ENCODE measurements around the gene MAP3K14.

MAP3K14 gene

DNA sequence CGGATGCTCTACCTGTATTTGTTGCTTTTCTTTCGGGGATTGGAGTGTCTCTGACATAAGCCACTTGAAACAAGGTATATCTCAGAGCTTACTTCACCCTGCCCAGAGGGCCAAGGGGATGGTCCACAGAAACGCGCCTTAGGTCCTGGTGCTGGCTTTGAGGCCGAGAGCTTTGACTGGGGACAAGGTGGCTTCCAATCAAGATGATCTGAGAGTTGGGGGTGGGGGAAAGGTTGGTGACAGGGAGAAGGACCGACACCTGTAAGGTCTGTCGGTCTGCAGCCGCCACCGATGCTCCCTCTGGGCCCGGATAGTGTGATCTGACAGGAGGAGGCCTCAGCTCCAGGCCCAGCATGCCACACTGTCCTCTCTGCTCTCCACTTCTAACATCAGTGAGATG lies 33.1 kb downstream of the MAP3K14 start:
- no peak for DNase-seq (ENCODE audit: low read depth in 2 of 3, low spot score in 2 of 3)

DNA sequence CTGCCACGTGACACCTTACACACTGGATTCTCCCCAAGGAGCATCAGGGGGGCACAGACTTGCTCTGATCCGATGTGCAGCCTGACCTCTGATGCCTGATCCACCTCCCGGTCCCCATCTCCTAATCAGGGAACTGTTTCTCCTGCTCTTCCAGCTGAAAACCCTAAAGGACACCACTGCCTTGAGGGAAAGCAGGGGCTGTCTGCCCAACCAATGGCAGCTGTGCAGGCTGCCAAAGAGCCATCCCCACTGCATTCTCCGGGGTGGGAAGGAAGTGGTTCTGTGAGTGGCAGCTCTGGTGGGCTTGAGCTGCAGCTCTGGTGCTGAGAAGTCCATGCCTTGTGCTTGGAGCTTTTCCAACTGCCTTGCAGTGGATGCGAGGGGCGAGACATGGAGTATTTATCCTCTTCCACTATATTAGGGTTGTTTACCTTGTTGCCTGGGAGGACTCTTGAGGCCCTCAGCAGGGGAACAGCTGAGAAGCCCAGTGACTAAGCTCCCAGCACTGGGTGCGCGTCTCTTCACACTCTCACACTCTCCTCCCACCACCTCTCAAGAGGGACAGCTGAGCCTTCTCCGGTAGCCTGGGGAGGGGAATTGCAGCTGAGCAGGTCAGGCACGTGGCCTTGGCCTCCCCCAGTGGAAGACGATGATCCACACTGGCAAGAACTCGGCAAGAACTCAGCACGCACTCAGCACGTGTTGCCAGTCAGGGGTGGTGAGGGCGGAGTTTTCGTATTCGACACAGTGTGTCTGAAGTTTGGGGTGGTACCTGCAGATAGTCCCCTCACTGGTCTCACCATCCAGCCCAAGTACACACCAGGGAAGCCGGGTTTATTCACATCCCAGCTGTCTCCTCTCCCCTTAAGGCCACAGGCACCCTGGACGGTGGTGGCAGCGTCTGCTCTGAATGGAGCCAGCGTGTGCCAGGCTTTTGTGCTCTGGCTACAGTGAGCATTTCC lies 33.9 kb downstream of the MAP3K14 start:
- DNase-seq (ENCODE audit: low read depth in 2 of 3, low spot score in 2 of 3): no peak

DNA sequence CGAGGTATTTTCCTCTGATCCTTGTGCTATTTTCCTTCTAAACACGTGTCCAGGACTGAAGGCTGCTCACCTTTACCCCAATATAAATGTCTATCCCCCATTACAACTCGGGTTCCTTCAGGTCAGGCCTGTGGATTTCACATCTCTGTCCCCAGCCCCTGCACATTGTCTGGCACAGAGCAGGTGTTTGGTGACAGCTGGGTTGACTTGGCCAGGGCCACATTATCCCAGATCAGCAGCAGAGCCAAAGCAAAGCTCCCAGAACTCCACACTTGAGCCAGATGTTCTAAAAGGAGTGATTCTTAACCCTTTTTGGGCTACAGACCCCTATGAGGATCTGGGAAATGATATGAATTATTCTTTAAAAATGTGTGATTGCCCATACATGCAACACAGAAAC lies 36.9 kb downstream of the MAP3K14 start:
- no peak for DNase-seq (ENCODE audit: low read depth in 2 of 3, low spot score in 2 of 3)

DNA sequence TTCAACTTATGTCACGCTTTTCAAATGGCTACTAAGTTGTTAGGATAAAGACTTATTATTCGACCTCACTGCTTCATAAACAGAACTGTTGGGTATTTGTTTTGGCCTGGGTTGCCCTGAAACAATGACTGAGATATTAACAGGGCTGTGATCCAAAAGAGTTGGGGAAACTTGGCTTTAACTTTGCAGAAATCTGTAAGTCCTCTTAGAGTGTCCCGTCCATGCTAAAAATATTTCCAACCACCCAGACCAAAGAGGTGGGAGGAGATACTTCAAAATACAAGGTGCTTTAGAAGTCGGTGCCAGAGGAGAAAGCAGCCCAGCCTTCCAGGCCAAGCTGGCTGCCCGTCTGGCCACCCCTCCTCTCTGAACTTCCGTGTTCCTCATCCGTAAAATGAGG lies 38.8 kb downstream of the MAP3K14 start:
- DNase-seq (ENCODE audit: low read depth in 2 of 3, low spot score in 2 of 3): no peak

DNA sequence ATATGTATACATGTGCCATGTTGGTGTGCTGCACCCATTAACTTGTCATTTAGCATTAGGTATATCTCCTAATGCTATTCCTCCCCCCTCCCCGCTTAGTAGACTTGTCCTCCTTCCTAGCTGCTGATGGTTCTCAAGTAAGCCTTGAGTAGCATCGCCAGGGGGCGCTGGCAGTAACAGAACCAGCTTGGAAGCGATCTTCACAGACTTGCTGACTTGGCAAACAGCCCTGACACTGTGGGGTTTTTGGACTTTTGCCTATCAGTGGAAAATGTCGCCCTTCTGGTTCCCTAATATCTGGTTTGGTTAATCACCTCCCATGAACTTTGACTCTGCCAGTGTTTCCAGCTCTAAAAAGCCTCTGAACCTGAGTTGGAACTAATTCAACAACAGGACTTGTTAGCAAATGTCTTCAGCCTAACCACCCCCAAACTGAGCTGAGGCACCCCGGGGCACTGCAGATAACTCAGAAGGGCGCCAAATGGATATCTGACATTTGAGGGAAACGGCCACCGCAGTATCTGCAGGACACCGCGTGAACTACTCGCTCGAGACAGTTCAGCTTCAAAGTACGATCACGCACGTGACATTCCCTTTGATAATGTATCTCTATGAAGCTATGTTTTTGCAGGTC lies 39.5 kb downstream of the MAP3K14 start:
- DNase-seq (ENCODE audit: low read depth in 2 of 3, low spot score in 2 of 3): peak; percentile 65 to 78 (median 65)

DNA sequence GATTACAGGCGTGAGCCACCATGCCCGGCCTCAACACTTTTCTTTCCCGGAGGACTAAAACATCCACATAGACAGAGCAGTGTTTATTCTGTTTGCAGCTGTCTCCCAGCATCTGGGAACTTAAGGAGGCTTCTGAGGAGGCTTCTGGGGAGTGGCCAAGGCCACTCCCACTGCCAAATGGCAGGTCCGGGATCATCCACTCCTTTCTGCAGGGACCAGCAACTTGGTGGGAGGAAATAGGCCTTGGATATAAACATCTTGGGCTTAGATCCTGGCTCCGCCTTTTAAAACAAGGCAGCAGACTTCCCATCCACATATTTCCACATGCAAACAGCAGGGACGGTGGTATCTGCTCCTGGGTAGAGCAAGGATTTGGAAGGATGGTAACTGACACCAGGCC lies 40.8 kb downstream of the MAP3K14 start:
- DNase-seq (ENCODE audit: low read depth in 2 of 3, low spot score in 2 of 3): no peak

DNA sequence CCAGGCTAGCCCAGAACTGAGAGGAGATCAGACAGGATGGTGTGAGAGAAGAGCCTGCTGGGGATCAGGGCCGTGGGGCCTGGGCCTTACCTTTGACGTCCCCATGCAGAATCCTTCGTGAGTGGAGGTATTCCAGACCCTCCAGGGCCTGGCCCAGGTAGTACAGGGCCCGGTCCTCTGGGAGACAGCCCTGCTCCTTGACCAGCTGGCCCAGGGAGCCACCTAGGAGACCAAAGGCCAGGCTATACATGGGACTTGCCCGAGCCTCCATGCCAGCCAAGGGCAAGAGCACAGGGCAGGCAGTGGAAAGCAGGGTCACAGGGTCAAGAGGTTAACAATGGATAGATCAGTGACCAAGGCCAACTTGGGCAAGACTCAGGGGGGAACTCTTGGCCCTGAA lies 42.8 kb downstream of the MAP3K14 start:
- DNase-seq (ENCODE audit: low read depth in 2 of 3, low spot score in 2 of 3): no peak

DNA sequence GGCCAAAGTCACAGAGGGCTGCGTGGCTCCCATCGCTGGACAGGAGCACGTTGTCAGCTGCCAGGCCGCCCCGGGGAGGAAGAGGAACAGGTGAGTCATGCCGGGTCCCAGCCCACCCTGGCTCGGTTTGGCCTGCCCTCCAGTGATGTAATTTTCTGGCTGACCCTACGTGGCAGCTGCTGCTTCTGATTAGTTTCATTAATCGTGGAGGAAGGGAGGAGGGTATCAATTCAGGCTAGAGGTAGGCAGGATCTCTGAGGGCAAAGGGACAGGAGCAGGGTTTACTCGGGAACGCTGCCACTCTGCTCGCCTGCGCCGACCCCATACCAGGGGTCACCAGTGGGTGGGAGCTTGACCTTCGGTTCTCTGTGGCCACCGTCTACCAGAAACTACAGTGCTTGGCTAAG lies 43.3 kb downstream of the MAP3K14 start:
- no peak for DNase-seq (ENCODE audit: low read depth in 2 of 3, low spot score in 2 of 3)

DNA sequence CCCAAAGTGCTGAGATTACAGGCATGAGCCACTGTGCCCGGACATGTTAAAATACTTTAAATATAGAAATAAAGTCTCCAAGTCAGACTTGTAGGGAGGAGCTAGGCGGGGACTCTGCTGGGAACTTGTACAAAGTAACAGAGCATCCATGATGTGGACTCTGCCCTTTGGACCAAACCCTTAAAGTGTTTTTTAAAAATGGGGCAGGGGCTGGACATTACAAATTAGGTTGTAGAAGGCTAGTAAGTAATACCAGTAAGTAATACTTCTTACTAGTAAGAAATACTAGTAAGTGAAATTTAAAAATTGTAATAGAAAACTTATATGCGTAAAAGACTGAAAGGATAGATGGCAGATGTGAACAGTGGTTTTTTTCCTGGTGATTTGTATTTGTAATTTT lies 45.2 kb downstream of the MAP3K14 start:
- DNase-seq (ENCODE audit: low read depth in 2 of 3, low spot score in 2 of 3): no peak

DNA sequence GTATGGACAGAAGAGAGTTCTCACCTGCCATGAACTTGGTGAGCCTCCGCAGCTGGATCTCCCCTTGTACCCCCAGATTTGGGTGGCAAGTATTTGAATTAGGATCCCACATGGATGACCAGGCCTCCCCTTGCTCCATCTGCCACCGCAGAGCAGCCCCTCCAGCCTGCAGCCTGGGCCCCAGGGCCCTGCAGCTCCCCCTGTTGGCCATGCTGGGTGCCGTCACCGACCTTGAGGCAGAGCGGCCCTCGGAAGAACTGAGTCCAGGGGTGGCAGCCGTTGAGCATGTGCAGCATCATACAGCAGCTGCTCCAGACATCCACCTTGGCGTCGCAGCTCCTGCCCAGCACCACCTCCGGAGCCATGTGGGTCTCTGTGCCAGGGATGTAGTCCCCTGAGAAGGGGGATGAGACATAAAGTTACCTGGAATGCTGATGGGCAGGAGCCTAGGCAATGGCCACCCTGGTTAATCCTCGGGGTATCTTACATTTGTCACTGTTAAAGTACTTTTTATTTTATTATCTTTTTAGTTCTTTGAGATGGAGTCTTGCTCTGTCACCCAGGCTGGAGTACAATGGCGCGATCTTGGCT lies 45.9 kb downstream of the MAP3K14 start:
- DNase-seq (ENCODE audit: low read depth in 2 of 3, low spot score in 2 of 3): no peak

DNA sequence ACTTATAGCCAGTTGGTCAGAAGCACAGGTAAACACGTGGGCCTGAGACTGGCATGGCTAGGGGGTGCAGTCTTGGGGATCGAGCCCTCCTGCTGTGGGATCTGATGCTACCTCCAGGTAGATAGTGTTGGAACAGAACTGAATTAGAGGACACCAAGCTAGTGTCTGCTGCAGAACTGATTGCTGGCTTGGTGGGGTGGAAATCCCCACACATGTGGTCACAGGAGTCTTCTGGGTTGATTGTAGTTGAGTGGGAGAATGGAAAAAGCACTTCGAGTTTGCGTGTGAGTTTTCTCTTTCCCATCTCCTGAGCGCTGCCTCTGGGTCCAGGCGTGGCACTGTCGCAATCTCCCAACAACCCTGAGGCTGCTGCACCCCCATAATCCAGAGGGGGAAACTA lies 46.9 kb downstream of the MAP3K14 start:
- no peak for DNase-seq (ENCODE audit: low read depth in 2 of 3, low spot score in 2 of 3)

DNA sequence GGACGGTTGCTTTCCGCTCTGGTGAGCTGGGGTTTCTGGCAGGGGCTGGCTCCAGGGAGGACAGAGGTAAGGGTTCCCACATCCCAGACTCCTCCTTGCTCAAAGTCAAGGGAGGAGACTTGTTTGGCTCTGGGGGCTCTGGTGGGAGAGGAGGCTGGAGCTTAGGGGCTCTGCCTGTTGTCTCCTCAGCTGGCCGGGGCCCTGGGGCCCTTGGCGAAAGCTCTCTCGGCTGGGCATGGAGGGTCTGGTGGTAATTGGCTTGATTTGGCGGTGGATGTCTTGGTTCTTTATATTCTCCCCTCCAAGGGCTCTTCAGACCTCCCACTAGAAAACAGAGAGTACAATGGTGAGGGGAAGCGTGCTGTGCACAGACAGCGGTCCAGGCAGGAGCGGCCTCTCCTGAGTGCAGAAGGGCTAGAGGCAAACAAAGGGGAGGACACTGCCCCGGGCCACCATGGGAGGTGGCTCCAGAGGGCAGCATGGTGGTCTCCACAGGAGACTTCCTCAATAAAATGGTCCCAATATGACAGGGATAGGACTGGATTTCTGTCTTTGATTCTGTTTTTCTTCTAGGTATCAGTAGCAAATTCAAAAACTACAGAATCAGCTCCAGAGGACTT lies 49.3 kb downstream of the MAP3K14 start:
- no peak for DNase-seq (ENCODE audit: low read depth in 2 of 3, low spot score in 2 of 3)

DNA sequence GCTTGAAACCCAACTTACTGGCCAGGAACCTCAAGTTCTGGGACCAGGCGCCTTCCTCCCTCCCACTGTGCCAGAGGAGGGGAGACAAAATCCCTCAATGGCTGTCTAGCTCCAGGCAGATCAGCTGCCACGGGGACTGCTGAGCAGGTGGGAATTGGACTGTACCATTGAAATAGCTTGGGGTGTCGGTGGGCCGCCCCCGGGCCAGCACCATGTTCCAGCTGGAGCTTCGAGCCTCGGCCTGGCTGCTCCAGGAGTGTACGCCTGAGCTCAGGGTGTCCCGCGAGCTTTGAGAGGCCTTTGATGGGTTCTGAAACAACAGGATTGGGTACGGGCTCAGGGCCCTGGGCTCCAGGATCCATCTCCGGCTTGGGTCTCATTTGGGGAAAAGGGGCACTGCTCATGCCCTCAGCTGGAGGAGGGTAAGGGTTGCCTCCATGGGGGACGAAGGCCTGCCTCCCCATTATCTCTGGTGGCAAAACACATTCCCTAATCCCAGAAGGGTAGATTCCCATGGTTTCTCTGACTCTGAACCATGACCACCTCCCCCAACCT lies 50.4 kb downstream of the MAP3K14 start:
- no peak for DNase-seq (ENCODE audit: low read depth in 2 of 3, low spot score in 2 of 3)

DNA sequence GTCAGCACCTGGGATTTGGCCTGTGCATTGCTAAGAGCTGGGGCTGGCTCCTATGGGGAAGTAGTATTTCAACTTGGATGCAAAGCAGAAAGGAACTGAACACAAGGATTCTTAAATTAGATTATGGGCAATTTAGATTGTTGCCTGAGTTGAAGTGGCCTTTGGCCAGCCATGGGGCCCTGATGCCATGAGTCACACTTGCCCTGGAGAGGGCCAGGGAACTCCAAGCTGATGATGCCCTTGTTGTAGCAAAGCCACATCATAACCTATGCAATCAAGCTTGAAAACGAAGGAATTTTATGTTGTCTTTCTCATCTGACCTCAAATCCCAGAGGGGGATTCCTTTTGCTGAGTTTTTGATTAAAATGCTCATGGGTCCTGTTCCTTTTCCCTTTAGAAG lies 51.0 kb downstream of the MAP3K14 start:
- DNase-seq (ENCODE audit: low read depth in 2 of 3, low spot score in 2 of 3): no peak

DNA sequence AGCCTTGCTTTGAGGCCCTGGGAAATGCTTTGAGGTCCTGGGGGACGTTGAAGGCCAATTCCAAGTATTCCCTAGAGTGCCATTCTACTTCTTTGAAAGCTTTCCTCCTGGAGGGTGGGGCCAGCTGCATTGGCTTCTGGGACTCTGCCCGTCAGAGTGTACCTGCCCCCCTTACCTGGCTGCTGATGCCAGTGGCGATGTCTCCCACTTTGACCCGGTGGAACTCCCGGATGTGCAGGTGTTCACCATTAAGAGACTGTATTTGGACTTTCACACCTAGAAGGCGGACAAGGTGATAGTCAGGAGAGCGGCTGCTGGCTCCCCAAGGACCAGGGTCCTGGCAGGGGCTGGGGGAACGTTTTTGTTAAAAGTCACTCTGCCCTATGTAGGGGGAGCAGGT lies 51.8 kb downstream of the MAP3K14 start:
- no peak for DNase-seq (ENCODE audit: low read depth in 2 of 3, low spot score in 2 of 3)

DNA sequence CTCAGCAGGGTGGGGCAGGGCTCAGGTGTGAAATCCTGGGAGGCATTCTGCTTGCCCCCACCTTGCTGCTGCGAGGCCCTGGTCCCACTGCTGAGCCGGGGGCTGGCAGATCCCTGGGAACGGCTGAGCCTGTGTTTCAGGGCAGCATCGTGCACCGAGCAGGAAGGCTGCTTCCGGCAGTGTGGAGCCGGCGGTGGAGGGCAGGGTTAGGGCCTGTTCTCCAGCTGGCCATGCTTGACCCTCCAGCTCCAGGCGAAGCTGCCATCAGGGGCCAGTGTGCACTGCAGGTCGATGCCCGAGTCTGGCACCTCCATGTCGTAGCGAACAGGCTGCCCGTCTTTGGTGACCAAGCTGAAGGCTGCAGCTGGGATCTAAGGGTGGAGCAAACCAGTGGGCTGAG lies 52.4 kb downstream of the MAP3K14 start:
- DNase-seq (ENCODE audit: low read depth in 2 of 3, low spot score in 2 of 3): no peak

DNA sequence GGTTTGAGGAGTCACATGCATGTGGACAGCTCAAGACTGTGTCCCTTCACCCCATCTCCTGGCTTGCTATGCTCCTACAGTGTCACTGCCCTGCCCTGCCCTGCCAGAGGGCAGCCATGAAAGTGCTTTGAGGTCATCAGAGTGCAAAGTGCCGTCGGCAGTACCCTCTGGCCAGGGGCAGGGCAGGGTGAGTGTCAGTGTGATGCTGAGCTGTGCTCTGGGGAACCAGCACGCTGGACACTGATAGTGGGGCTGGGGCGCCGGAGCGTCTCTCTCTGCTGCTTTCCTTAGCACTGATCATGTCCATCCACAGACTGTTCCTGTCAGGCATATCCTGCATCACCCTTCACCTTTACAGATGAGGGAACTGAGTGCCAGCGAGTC lies 53.4 kb downstream of the MAP3K14 start:
- DNase-seq (ENCODE audit: low read depth in 2 of 3, low spot score in 2 of 3): no peak

DNA sequence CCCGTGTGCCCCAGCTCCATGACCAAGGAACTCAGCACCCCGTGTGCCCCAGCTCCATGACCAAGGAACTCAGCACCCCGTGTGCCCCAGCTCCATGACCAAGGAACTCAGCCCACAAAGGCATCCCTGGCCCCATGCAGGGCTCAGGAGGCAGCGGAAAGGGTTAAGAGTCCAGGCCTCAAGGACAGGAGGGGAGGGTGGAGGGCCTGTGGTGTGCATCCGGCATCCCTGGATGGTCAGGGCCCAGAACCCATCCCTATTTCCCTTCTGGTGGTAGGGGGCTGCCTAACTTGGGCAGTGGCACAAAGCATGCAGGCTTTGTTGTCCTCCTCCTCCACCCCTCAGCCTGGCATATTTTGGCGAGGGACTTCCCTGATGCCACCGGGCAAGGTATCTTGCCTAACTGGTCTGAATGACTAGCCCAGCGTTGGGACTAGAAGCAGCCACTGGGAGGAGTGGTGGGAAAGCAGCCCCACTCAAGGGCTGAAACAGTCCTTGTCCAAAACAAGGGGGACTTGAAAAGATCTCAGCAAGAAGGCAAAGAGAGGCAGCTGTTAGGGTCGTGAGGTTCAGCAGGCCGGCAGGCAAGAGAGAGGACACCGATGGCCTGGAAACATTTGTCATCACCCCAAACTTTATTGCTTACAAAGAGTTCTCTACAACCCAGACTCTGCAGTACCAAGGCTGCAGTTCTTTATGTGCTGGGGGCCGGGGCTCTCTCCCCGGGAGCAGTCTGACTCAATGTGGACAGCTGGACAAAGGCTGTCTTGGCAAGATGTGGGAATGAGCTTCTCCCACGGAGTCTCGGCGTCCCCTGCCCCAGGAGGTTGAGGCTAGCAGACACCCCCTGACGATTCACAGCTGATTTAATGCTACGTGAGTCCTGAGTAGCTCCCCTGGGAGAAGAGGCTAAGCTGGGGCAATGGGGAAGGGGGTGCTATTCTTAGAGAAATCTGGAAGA lies 54.0 kb downstream of the MAP3K14 start:
- no peak for DNase-seq (ENCODE audit: low read depth in 2 of 3, low spot score in 2 of 3)

DNA sequence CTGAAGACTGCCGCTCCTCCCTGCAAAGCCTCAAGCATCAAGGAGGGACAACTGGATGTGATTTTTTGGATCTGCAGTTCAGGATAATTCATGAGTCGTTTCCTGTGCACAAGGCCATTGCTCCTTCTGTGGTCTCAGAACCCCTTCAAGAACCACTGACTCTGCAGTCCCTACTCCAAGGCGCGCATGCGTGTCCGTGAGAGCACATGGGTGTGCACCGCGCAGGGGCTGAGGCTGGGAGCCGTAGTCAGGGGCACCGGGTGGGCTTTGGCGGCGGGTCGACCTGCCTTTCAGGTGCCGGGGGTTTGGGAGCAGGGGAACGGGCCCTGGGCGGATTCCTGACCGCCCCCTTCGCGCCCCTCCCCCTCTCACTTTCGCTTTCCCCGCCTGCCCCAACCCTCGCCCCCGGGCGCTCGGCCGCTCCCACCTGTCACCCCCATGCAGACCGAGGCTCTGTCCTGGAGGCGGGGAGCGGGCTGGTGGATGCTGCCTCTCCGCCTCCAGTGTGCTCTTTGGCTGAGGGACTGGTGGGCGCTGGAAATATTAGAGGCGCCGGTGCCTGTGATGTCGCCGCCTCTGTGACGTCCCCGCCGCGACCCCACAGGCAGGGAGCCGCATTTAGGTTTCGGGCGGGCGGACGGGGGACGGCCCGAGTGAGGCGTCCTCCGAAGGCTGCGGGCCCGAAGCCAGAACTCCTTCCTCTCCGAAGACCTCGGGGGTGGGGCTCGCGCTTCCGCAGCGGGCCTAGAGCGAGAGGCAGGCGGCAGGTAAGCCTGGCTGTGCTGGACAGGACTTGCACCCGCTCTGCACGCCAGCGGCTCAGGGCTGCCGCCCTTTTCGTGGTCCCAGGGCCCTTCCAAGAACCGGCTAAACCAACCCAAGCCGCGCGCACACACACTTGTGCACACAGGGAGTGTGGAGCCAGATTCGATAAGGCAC lies 55.0 kb downstream of the MAP3K14 start, which contains the start of gene SPATA32:
Gene SPATA32, minus strand, starts transcription at position 518 of the 939 bp plus-strand sequence. Its CDS starts 78 bp downstream, at position 440.
- DNase-seq (ENCODE audit: low read depth in 2 of 3, low spot score in 2 of 3): peak in 2 of 3 experiments; percentile 44 to 57
